Upper lobe of left lung (tissue), 6 donors: Measurements from ENCODE around the gene KCTD17. TPM values are rescaled to one million over a fixed set of nuclear protein-coding genes. Genes with fewer than 3 reads are reported as not detected.

ENCODE experiments used
- ATAC-seq, 2 donors: fragments of 200-7000 bp; cut with Tn5 transposase; one replicate each; pipeline ENCODE4 v1.9.1; 2022; ENCODE audit warnings: mild to moderate bottlenecking in 2 of 2, moderate library complexity in 2 of 2; ENCODE audit not compliant: low FRiP score in 2 of 2
- DNase-seq, 2 donors: peaks; one replicate each; pipeline ENCODE4 v3.0.0-alpha.2; 2019 to 2020
- H3K27ac ChIP-seq, 4 donors: fragments of 200-600 bp; sonication (generic); one replicate each; pipeline ENCODE4 v1.5.1; 2016 to 2019
- H3K27me3 ChIP-seq, 4 donors: fragments of 200-600 bp; sonication (generic); one replicate each; pipeline ENCODE4 v1.5.1; 2017 to 2019
- H3K36me3 ChIP-seq, 4 donors: fragments of 200-600 bp; sonication (generic); one replicate each; pipeline ENCODE4 v1.5.1; 2016 to 2019
- H3K4me1 ChIP-seq, 4 donors: fragments of 200-600 bp; sonication (generic); one replicate each; pipeline ENCODE4 v1.5.1; 2018 to 2019
- H3K4me3 ChIP-seq, 4 donors: fragments of 200-600 bp; sonication (generic); one replicate each; pipeline ENCODE4 v1.5.1; 2017 to 2019; ENCODE audit warnings: mild to moderate bottlenecking in 2 of 4, moderate library complexity in 1 of 4
- H3K9me3 ChIP-seq, 4 donors: fragments of 200-600 bp; sonication (generic); one replicate each; pipeline ENCODE4 v1.5.1; 2018 to 2019
- EP300 ChIP-seq, 4 donors: sonication (generic); formaldehyde crosslinking; IDR thresholded peaks; one replicate each; pipeline ENCODE4 v1.5.1; 2017; ENCODE audit warnings: antibody characterized with exemption in 4 of 4, control low read depth in 2 of 4
- POLR2A ChIP-seq, 4 donors: fragments of 450-650 bp; IDR thresholded peaks; one replicate each; pipeline ENCODE4 v1.5.1; 2016 to 2017; ENCODE audit warnings: antibody characterized with exemption in 4 of 4, mild to moderate bottlenecking in 2 of 4
- POLR2AphosphoS5 ChIP-seq, 2 donors: sonication (generic); formaldehyde crosslinking; IDR thresholded peaks; one replicate each; pipeline ENCODE4 v1.5.1; 2017; ENCODE audit warnings: antibody characterized with exemption in 2 of 2
- WGBS, 2 donors: methylation state at CpG; one replicate each; pipeline ENCODE4 v1.1.5; 2017 to 2018; 5-methylcytosine and 5-hydroxymethylcytosine counted together
- total RNA-seq, 6 donors: library from RNA; depleted of rRNA in 4 of 6; stranded (reverse); fragments of >200 nt in 4 of 6; gene quantifications; one replicate each; pipeline versions ENCODE4 v1.1.0 to v1.2.1, GENCODE V29; 2016 to 2021
- TF ChIP-seq, protein P1 (sequence below), 6 experiments: fragments of 450-650 bp in 4 of 6; fragments of 200-600 bp in 2 of 6; sonication (generic) in 2 of 6; IDR thresholded peaks; one replicate each; pipeline ENCODE4 v1.5.1; 2016 to 2019; ENCODE audit warnings: antibody characterized with exemption in 6 of 6
- donor health status: DM: no; HTN: no; CAD: no; lungs with moderate emphysema.
- donor health status: DM: no; HTN: yes; CAD: no; lungs with severe emphysema.

Gene KCTD17
- total RNA-seq, 6 donors from 2014 or later: 9.0 to 30.4 (median 23.2) TPM

DNA sequence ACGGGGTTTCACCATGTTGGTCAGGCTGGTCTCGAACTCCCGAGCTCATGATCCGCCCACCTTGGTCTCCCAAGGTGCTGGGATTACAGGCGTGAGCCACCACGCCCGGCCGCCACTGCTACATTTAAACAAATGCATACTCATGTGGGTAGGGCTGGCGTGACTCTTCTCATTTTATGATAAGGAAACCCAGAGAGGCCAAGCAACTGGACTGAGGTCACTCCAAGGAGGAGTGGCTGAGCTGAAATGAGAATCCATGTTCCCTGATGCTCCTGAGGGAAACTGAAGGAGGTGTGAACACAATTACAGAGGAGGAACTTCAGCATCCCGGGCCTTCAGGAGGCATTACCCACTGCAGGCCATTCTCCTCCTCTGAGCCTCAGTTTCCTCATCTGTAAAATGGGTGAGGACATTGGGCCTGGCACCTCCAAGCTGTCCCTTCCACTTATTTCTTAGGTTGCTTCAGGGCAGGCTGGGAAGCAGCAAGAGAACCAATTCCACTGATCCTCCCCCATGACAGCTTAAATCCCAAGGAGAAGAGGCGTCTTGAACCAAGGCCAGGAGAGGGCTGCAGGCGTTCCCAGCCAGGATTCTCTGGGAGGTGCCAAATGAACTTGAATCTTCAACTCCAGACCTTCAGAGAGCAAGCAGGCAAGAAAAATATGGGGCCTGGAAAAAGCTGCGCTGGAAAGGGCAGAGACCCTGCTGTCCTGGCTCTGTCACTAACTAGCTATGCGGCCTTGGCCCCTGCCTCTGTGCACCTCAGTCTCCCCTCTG lies 35.2 kb upstream of the KCTD17 start:
- H3K4me3 ChIP-seq: no peak overlapping the region
- H3K4me1 ChIP-seq: peaks cover 40 to 61% (median 50%) of the 10 kb centered on the region in 4 donors
- DNase-seq (no peak), ATAC-seq (no peak)
- WGBS, 2 donors: 87 to 91% methylated on average over 14 of the region's 14 CpGs
- peaks cover 0 to 14% (median 1%) of the 10 kb centered on the region in 4 donors for H3K36me3 ChIP-seq
- no peaks in the 10 kb centered on the region for H3K9me3 ChIP-seq
- no peak for TF ChIP-seq EP300 (IDR thresholded peaks at IDR 0.05)
- TF ChIP-seq, protein P1, sequence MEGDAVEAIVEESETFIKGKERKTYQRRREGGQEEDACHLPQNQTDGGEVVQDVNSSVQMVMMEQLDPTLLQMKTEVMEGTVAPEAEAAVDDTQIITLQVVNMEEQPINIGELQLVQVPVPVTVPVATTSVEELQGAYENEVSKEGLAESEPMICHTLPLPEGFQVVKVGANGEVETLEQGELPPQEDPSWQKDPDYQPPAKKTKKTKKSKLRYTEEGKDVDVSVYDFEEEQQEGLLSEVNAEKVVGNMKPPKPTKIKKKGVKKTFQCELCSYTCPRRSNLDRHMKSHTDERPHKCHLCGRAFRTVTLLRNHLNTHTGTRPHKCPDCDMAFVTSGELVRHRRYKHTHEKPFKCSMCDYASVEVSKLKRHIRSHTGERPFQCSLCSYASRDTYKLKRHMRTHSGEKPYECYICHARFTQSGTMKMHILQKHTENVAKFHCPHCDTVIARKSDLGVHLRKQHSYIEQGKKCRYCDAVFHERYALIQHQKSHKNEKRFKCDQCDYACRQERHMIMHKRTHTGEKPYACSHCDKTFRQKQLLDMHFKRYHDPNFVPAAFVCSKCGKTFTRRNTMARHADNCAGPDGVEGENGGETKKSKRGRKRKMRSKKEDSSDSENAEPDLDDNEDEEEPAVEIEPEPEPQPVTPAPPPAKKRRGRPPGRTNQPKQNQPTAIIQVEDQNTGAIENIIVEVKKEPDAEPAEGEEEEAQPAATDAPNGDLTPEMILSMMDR (IDR thresholded peaks at IDR 0.05): no peak
- no peak for TF ChIP-seq POLR2A (IDR thresholded peaks at IDR 0.05)
- TF ChIP-seq POLR2AphosphoS5 (IDR thresholded peaks at IDR 0.05): no peak
- no peaks in the 10 kb centered on the region for H3K27me3 ChIP-seq
- H3K27ac ChIP-seq: no peak overlapping the region

DNA sequence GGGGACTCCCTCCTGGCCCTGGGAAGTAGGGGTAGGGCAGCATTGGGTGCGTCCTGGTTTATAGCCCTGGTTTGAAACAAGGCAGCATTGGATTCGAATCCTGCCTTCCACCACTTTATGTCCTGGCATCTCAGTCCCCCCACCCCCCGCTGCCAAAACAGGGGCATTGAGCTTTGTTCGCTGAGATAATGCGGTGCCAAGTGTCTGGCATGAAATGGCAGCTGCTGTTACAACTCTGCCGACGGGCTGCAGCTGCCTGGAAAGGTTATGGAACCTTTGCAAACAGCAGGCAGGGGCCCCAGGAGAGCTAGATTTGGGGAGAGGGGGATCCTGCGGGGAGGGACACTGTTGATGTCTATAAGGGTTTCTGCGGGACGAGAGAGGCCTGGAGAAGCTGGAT lies 34.2 kb upstream of the KCTD17 start:
- 88 to 90% methylated on average over 9 to 10 of the region's 10 CpGs for WGBS, 2 donors
- DNase-seq (no peak), ATAC-seq (no peak)
- H3K9me3 ChIP-seq: no peaks in the 10 kb centered on the region
- H3K4me3 ChIP-seq: peak overlapping the region in 1 of 4 donors; percentile 99
- no peak for TF ChIP-seq POLR2A (IDR thresholded peaks at IDR 0.05)
- TF ChIP-seq POLR2AphosphoS5 (IDR thresholded peaks at IDR 0.05): no peak
- TF ChIP-seq, protein P1 (IDR thresholded peaks at IDR 0.05): no peak
- no peak for TF ChIP-seq EP300 (IDR thresholded peaks at IDR 0.05)
- no peaks in the 10 kb centered on the region for H3K27me3 ChIP-seq
- peaks cover 0 to 14% (median 1%) of the 10 kb centered on the region in 4 donors for H3K36me3 ChIP-seq
- H3K27ac ChIP-seq: no peak overlapping the region
- peaks cover 43 to 65% (median 54%) of the 10 kb centered on the region in 4 donors for H3K4me1 ChIP-seq

DNA sequence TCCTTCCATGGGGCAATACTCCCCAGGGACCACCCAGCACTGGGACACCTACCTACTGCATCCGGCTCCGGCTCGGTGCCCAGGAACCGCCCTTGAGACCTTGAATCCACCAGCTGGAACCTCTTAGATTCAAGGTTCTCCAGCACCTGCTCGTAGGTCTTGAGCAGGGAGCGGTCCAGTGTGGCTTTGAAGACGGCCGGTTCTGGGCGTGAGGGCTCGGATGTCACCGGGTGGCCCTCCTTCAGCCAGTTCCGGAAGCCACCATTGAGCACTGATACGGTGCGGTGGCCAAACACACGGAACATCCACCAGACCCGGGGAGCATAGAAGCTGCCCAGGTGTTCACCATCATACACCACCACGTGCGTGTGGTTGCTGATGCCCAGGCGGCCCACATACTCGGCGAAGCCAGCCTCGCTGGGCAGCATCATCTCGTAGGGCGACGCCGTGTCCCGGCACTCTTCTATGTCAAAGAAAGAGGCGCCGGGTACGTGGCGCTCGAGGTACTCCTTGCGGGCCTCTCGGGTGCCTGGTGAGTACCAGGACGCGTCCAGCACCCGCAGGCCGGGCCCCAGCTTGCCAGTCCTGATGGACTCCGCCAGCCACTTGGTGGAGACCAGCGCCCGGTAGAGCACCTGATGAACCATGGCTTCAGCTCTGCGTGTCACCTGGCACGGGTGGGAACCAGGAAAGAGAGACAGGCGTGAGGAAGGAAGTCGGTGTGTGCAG lies 33.3 kb upstream of the KCTD17 start:
- Histone ChIP-seq H3K27me3 (no peaks in the 10 kb centered on the region), H3K4me1 (peaks cover 48 to 68% (median 60%) of the 10 kb centered on the region in 4 donors), H3K36me3 (peaks cover 0 to 14% (median 1%) of the 10 kb centered on the region in 4 donors), H3K9me3 (no peaks in the 10 kb centered on the region), H3K4me3 (peak overlapping the region; percentile 71 to 99 (median 90)), H3K27ac (peak overlapping the region; percentile 87 to 96 (median 92))
- peak; percentile 32 to 85 for DNase-seq
- peak in 1 of 2 donors; percentile 3 for ATAC-seq
- no peak for TF ChIP-seq EP300 (IDR thresholded peaks at IDR 0.05)
- TF ChIP-seq, protein P1 (IDR thresholded peaks at IDR 0.05): no peak
- TF ChIP-seq POLR2A (IDR thresholded peaks at IDR 0.05): no peak
- TF ChIP-seq POLR2AphosphoS5 (IDR thresholded peaks at IDR 0.05): no peak
- 66 to 90% methylated on average over 37 of the region's 45 CpGs for WGBS, 2 donors

DNA sequence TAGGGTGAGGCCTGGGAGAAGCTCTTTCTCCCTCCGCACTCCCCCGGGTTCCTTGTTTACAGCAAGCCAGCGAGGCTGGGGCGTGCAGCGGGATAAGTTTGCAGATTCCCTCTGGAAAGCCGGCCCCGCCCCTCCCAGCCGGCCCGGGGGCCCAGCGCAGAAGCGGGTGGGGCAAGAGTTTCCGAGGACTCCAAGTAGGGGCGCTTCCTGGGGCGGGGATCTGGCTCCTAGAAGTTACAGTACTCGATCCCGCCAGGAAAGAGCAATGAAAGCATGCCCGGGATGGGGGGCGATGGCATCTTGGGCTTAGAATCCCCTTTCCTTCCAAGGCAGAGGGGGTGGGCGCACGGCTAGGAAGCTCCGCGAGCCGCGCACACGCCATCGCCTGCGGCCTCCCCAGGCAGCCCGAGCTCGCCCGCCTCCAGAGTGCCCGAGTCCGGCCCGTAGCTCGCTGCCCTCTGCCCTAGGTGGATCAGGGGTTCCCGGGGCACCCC lies 32.7 kb upstream of the KCTD17 start:
- WGBS, 2 donors: 6% methylated on average over 22 of the region's 35 CpGs; no CpG with 5 or more reads in 1 of the 2 donors
- Histone ChIP-seq H3K27ac (peak overlapping the region; percentile 87 to 96 (median 92)), H3K27me3 (no peaks in the 10 kb centered on the region), H3K36me3 (peaks cover 0 to 14% (median 1%) of the 10 kb centered on the region in 4 donors), H3K4me3 (peak overlapping the region; percentile 71 to 99 (median 90)), H3K9me3 (no peaks in the 10 kb centered on the region), H3K4me1 (peaks cover 51 to 74% (median 64%) of the 10 kb centered on the region in 4 donors)
- ATAC-seq: peak; percentile 15 to 64
- DNase-seq: peak; percentile 62 to 91
- TF ChIP-seq EP300 (IDR thresholded peaks at IDR 0.05) (no peak), POLR2AphosphoS5 (IDR thresholded peaks at IDR 0.05) (no peak), POLR2A (IDR thresholded peaks at IDR 0.05) (no peak)
- TF ChIP-seq, protein P1 (IDR thresholded peaks at IDR 0.05): no peak
